GF-D8 (cell line): ENCODE results near the gene FBXW10B.
"Not testable (repeated sequence)": the region's sequence is repeated elsewhere in the genome, so short reads cannot be mapped to it uniquely, and the experiment has no call there.

Source experiments
- DNase-seq: peaks from one replicate; lab custom pipeline; 2025; lab: John Stamatoyannopoulos, UW

FBXW10B gene

DNA sequence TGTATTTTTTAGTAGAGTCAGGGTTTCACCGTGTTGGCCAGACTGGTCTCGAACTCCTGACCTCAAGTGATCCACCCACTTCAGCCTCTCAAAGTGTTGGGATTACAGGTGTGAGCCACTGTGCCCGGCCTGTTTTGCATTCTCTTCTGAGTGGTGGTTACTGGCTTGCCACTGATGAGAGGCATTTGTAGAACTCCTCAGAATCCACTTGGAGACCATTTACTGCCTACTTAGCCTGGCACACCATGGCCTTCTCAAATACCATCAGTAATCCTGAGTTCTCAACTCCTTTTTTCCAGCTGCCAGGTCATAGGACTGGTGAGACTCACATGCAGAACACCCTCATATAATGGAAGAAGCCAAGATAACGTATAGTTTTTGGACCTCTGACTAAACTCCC lies 22.5 kb upstream of the FBXW10B start:
- DNase-seq = not testable (repeated sequence)

GRCh38 chr17:15630930-15631453 lies 11.5 kb upstream of the FBXW10B start:
- DNase-seq = not testable (repeated sequence)

DNA sequence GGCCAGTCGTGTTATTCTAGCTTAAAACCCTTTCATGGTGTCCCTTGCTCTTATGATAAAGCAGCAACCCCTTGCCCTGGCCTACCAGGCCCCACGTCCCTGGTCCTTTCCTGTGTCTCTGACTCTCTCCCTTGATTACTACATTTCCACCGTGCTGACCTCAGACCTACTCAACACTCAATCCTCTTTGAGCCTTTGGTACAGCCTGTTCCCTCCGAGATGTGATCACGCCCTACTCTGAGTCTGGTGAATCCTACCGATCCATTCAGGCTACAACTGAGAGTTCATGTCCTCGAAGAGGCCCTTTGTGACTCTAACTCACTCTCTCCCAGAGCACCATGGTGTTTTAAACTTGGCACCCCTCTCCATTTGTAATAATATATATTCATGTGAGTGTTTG lies 10.5 kb upstream of the FBXW10B start:
- DNase-seq = not testable (repeated sequence)

GRCh38 chr17:15623661-15624209 lies 4.2 kb upstream of the FBXW10B start:
- not testable (repeated sequence) for DNase-seq

GRCh38 chr17:15623255-15623654 lies 3.8 kb upstream of the FBXW10B start:
- DNase-seq = not testable (repeated sequence)

- DNase-seq = not testable (repeated sequence)
These were observed 2.6 kb upstream of the FBXW10B start for GRCh38 chr17:15622124-15622523.

DNA sequence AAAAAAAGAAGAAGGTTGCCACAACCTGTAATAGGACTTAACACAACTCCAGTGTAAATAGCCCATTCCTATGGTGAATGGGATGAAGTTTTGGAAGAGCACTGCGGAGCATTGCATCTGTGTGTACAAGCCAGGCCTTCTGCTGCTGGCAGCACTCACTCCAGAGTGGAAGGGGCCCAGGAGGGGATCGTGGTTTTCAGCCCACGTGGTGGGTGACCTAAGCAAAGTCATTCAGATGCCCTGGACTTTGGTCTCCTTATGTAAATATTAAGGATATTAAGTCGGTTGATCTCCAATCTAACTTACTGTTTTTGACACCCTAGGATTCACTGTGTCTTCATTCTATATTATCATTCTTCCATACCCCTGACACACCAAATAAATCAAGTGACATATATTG lies 2.7 kb downstream of the FBXW10B start:
- not testable (repeated sequence) for DNase-seq

- not testable (repeated sequence) for DNase-seq
These were observed 3.7 kb downstream of the FBXW10B start for GRCh38 chr17:15615850-15616249.

DNA sequence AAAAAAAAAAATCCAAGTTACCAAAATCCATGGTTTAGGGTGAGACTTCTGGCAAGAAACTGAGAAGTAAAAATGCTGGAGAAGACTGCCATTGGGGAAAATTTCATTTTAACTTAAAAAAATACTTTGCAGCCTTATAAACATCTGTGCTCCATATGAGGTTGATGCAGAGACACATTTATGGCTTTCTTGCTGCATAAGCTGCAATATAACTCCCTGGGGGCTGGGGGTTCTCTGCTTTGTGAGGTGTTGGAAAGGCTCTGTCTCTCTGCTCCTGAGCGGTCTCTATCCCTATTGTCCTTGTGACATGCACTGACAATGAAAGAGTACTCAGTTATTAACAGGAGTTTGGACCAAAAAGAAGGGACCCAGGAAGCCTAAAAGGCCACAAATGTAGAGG lies 6.4 kb downstream of the FBXW10B start:
- DNase-seq = not testable (repeated sequence)

GRCh38 chr17:15592960-15593359 lies 26.5 kb downstream of the FBXW10B start:
- not testable (repeated sequence) for DNase-seq

DNA sequence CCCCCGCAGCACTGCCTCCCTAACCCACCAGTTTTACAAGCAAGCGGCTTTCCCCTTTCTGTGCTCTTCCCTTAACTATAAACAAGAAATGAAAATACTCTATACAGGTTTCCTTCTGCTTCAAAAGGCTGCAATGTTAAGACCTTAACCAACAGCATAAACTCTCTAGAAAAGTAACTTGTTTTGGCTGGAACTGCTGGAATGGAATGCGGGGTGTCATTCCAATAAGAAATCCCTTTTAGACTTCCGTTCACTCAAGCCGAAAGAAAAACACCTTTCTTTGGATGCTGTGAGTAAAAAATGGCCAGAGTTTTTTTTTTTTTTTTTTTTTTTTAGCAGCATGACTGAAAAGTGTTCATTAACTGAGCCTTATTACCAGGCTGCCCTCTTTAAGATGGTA lies 27.5 kb downstream of the FBXW10B start:
- DNase-seq = not testable (repeated sequence)

DNA sequence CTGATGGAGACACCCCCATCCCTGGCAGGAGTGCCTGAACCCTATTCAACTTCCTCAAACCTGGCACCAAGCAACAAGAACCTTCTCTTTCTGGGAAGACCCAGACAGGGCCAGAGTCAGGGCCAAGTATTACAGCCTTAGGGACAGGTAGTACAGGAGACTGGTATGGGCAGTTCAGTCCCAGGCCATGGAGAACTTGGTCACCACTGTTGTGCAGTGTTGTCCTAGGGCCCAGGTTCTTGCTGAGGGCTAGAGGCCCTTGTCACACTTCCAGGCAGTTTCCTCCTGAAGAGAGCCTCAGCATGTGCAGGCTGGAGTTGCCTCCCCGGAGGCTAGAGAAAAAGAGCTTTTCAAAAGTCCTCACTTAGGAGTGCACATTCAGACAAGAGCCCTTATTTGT lies 28.7 kb downstream of the FBXW10B start:
- not testable (repeated sequence) for DNase-seq

- DNase-seq = not testable (repeated sequence)
These were observed 29.7 kb downstream of the FBXW10B start for GRCh38 chr17:15589544-15590536.

- DNase-seq = not testable (repeated sequence)
These were observed 31.5 kb downstream of the FBXW10B start for GRCh38 chr17:15588017-15588416.

DNA sequence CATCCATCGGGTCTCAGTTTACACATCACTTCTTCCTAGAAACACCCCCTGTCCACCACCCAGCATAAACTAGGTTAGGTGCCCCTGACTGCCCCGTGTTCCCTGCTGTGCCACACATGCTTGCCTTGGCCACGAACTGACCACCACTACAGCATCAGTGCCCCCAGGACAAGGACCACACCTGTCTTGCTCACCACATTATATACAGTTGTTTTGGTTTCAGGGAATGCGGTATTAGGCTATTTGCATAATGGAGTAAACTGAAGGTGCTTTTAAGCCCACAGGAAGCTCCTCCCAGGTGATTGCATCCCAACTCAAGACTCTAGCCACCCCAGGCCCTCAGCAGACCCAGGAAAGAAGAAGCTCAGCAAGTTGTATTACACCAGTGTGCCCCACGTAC lies 36.2 kb downstream of the FBXW10B start:
- not testable (repeated sequence) for DNase-seq

DNA sequence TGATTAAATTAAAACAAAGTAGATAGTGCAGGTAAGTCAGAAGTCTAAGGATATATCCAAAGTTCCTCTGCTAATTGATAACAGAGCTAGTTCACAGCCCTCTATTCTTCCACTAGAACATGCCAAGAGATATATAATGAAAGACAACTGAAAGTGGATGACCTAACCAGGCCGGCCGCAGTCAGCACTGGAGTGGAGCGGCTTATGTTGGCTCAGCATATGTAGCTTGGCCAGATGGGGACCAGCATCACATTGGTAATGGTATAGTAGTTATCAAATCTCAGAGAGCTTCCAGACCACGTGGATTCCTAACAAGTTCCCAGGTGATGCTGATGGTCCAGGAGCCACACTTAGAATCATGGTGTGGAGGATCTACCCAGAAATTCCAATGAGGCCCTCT lies 38.0 kb downstream of the FBXW10B start:
- DNase-seq = not testable (repeated sequence)

- DNase-seq = not testable (repeated sequence)
These were observed 42.7 kb downstream of the FBXW10B start for GRCh38 chr17:15576848-15577247.

DNA sequence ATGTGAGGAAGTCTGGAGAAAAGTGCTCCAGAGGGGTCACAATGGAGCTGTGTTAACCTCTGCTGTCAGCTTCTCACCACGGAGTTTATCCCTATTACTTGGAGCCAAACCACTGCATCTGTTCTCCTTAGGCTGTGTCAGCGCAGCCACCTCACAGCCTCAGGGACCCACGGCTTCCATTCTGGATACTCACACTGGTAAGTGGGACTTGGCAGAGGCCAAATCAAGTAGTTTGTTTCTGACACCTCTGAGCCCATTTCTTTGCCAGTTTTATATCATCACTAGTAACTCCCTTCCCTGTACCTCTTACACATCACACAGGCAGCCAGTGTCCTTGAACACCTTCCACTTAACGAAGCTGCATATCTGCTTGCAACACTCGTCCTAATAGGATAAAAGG lies 44.8 kb downstream of the FBXW10B start:
- not testable (repeated sequence) for DNase-seq

GRCh38 chr17:15573870-15574269 lies 45.6 kb downstream of the FBXW10B start:
- DNase-seq = not testable (repeated sequence)
